ENCODE results near the gene ABTB2. TPM values are rescaled to one million over a fixed set of nuclear protein-coding genes. Genes with fewer than 3 reads are reported as not detected.

ABTB2 gene
- polyA plus RNA-seq, 1 of the 3 experiments (the other 2 are of a cell fraction), result 7.8 TPM

GRCh38 chr11:34180040-34180813, 177.6 kb downstream of the ABTB2 start:
- H3K27me3 ChIP-seq (ENCODE audit: insufficient read depth), result no peaks in the 10 kb centered on the region
- POLR2A ChIA-PET, result interaction anchor here (1.0 kb wide), 1 partner anchor 177 kb away, joined by 3 read pairs; the partner anchor contains the start of gene ABTB2
- H3K9me2 ChIP-seq, result no peaks in the 10 kb centered on the region
- no peak overlapping the region for H3K9ac ChIP-seq
- no peaks in the 10 kb centered on the region for H4K20me1 ChIP-seq (ENCODE audit: insufficient read depth)
- no peaks in the 10 kb centered on the region for H3K79me2 ChIP-seq (ENCODE audit: insufficient read depth)
- H3K27ac ChIP-seq (ENCODE audit: low read depth in 2 of 2, low read length in 1 of 2), result no peak overlapping the region
- no peak overlapping the region for H2AFZ ChIP-seq (ENCODE audit: low read depth)
- H3K36me3 ChIP-seq (replicated peaks in 1 of 2; ENCODE audit: control insufficient read depth in 1 of 2, insufficient read depth in 2 of 2, low read length in 1 of 2), result no peaks in the 10 kb centered on the region
- no peak overlapping the region for H3K4me3 ChIP-seq (ENCODE audit: low read depth in 2 of 2, low read length in 1 of 2)
- no peak overlapping the region for H3K4me2 ChIP-seq
- CTCF ChIA-PET, result interaction anchor here (0.9 to 12.0 kb wide), 5 partner anchors 10 to 183 kb away, joined by 3 to 240 read pairs (median 4); partner anchors contain the start of gene ABTB2
- no peaks in the 10 kb centered on the region for H3K9me3 ChIP-seq
- peaks cover 5 to 13% of the 10 kb centered on the region in 2 experiments; a peak in 2 of 4 replicates for H3K4me1 ChIP-seq (ENCODE audit: control insufficient read depth in 1 of 2, insufficient read depth in 2 of 2, low read depth in 1 of 2, low read length in 1 of 2)
- DNase-seq, result no peak
- WGBS (ENCODE audit: low lambda C conversion rate), result 83% methylated on average over 6 of the region's 6 CpGs
- H3F3A ChIP-seq (replicated peaks; ENCODE audit: insufficient read depth), result no peaks in the 10 kb centered on the region
- no peak for TF ChIP-seq NFIC (IDR thresholded peaks at IDR 0.05; ENCODE audit: borderline replicate concordance)
- no peak for TF ChIP-seq SIN3A (IDR thresholded peaks at IDR 0.05; ENCODE audit: borderline replicate concordance, low read depth, low read length)
- TF ChIP-seq TCF12 (IDR thresholded peaks at IDR 0.05), result no peak
- no peak for TF ChIP-seq RXRA (IDR thresholded peaks at IDR 0.05; ENCODE audit: borderline replicate concordance, low read depth)
- no peak for TF ChIP-seq TEAD4 (IDR thresholded peaks at IDR 0.05; ENCODE audit: borderline replicate concordance, insufficient read depth)
- TF ChIP-seq CHD2 (IDR thresholded peaks at IDR 0.05; ENCODE audit: low read length, partially characterized antibody), result no peak
- no peak for TF ChIP-seq JUND (IDR thresholded peaks at IDR 0.05)
- TF ChIP-seq, protein P1, sequence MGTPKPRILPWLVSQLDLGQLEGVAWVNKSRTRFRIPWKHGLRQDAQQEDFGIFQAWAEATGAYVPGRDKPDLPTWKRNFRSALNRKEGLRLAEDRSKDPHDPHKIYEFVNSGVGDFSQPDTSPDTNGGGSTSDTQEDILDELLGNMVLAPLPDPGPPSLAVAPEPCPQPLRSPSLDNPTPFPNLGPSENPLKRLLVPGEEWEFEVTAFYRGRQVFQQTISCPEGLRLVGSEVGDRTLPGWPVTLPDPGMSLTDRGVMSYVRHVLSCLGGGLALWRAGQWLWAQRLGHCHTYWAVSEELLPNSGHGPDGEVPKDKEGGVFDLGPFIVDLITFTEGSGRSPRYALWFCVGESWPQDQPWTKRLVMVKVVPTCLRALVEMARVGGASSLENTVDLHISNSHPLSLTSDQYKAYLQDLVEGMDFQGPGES (IDR thresholded peaks at IDR 0.05; ENCODE audit: low read depth, low read length), result no peak
- TF ChIP-seq, protein P2, sequence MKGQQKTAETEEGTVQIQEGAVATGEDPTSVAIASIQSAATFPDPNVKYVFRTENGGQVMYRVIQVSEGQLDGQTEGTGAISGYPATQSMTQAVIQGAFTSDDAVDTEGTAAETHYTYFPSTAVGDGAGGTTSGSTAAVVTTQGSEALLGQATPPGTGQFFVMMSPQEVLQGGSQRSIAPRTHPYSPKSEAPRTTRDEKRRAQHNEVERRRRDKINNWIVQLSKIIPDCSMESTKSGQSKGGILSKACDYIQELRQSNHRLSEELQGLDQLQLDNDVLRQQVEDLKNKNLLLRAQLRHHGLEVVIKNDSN (IDR thresholded peaks at IDR 0.05; ENCODE audit: borderline replicate concordance, low read depth), result no peak
- no peak for TF ChIP-seq NRF1 (IDR thresholded peaks at IDR 0.05; ENCODE audit: low read depth, low read length)
- no peak for TF ChIP-seq CTCF (IDR thresholded peaks at IDR 0.05)
- TF ChIP-seq RCOR1 (IDR thresholded peaks at IDR 0.05; ENCODE audit: low read length), result no peak
- no peak for TF ChIP-seq GABPA (IDR thresholded peaks at IDR 0.05; ENCODE audit: low read depth)
- TF ChIP-seq EP300 (IDR thresholded peaks at IDR 0.05; ENCODE audit: borderline replicate concordance in 1 of 2, low read depth in 1 of 2, low read length in 1 of 2), result no peak
- no peak for TF ChIP-seq ZBTB33 (IDR thresholded peaks at IDR 0.05; ENCODE audit: borderline replicate concordance, low read depth)
- no peak for TF ChIP-seq EZH2phosphoT487 (IDR thresholded peaks at IDR 0.05; ENCODE audit: borderline replicate concordance, low read depth)
- TF ChIP-seq ELF1 (IDR thresholded peaks at IDR 0.05), result no peak
- TF ChIP-seq FOXM1 (IDR thresholded peaks at IDR 0.05; ENCODE audit: low read depth), result no peak
- TF ChIP-seq, protein P3, sequence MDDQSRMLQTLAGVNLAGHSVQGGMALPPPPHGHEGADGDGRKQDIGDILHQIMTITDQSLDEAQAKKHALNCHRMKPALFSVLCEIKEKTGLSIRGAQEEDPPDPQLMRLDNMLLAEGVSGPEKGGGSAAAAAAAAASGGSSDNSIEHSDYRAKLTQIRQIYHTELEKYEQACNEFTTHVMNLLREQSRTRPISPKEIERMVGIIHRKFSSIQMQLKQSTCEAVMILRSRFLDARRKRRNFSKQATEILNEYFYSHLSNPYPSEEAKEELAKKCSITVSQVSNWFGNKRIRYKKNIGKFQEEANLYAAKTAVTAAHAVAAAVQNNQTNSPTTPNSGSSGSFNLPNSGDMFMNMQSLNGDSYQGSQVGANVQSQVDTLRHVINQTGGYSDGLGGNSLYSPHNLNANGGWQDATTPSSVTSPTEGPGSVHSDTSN (IDR thresholded peaks at IDR 0.05), result no peak
- TF ChIP-seq POLR2AphosphoS5 (IDR thresholded peaks at IDR 0.05; ENCODE audit: low read depth, low read length), result no peak

Measured in SK-N-SH (cell line).